ENCODE data around the gene COQ8B.

The COQ8B gene

GRCh38 chr19:40717880-40718773 is 1.4 kb upstream of the COQ8B start:
- DNase-seq (ENCODE audit: low read depth), result no peak

- DNase-seq (ENCODE audit: low read depth), result no peak
These were observed 716 bp upstream of the COQ8B start for GRCh38 chr19:40717325-40717879.

- peak; percentile 50 for DNase-seq (ENCODE audit: low read depth)
These were observed 630 bp downstream of the COQ8B start for GRCh38 chr19:40716031-40716481.

GRCh38 chr19:40714441-40715299 is 2.0 kb downstream of the COQ8B start:
- DNase-seq (ENCODE audit: low read depth), result peak; percentile 86

- no peak for DNase-seq (ENCODE audit: low read depth)
These were observed 2.7 kb downstream of the COQ8B start for GRCh38 chr19:40713939-40714338.

- DNase-seq (ENCODE audit: low read depth), result no peak
These were observed 6.9 kb downstream of the COQ8B start for GRCh38 chr19:40709817-40710216.

GRCh38 chr19:40707615-40708014 is 9.1 kb downstream of the COQ8B start:
- no peak for DNase-seq (ENCODE audit: low read depth)

- no peak for DNase-seq (ENCODE audit: low read depth)
These were observed 10.6 kb downstream of the COQ8B start for GRCh38 chr19:40705950-40706619.

- DNase-seq (ENCODE audit: low read depth), result no peak
These were observed 11.4 kb downstream of the COQ8B start for GRCh38 chr19:40705362-40705651.

GRCh38 chr19:40704491-40705361 is 12.0 kb downstream of the COQ8B start:
- DNase-seq (ENCODE audit: low read depth), result no peak

GRCh38 chr19:40703029-40703755 is 13.5 kb downstream of the COQ8B start:
- no peak for DNase-seq (ENCODE audit: low read depth)

- no peak for DNase-seq (ENCODE audit: low read depth)
These were observed 14.2 kb downstream of the COQ8B start for GRCh38 chr19:40702337-40703012.

GRCh38 chr19:40701758-40702157 is 14.9 kb downstream of the COQ8B start:
- DNase-seq (ENCODE audit: low read depth), result no peak

- DNase-seq (ENCODE audit: low read depth), result no peak
These were observed 16.6 kb downstream of the COQ8B start for GRCh38 chr19:40700083-40700482.

GRCh38 chr19:40697007-40697406 is 19.7 kb downstream of the COQ8B start:
- DNase-seq (ENCODE audit: low read depth), result no peak

- no peak for DNase-seq (ENCODE audit: low read depth)
These were observed 20.8 kb downstream of the COQ8B start for GRCh38 chr19:40695881-40696280.

GRCh38 chr19:40693896-40694295 is 22.8 kb downstream of the COQ8B start:
- no peak for DNase-seq (ENCODE audit: low read depth)

- DNase-seq (ENCODE audit: low read depth), result no peak
These were observed 23.4 kb downstream of the COQ8B start for GRCh38 chr19:40693150-40693788.

GRCh38 chr19:40692212-40692551 is 24.5 kb downstream of the COQ8B start:
- DNase-seq (ENCODE audit: low read depth), result no peak

All from stimulated activated CD8-positive, alpha-beta memory T cell treated with anti-CD3 and anti-CD28 coated beads, Interleukin-15, amount 100 ng/mL, for 1 hour (primary cell).